ENCODE measurements around the gene GATM.
A peak's percentile ranks its signal among the peaks of the same experiment; 100 is the strongest.

GATM gene

GRCh38 chr15:45385590-45385989, 7.2 kb upstream of the GATM start:
- peaks cover 14% of the 10 kb centered on the region for H3K4me1 ChIP-seq (ENCODE audit: insufficient read depth, poor library complexity, severe bottlenecking)
- no peak for TF ChIP-seq CTCF (IDR thresholded peaks at IDR 0.05; ENCODE audit: poor library complexity, severe bottlenecking)
- H3K36me3 ChIP-seq (ENCODE audit: low read depth) = no peaks in the 10 kb centered on the region
- H3K27me3 ChIP-seq (ENCODE audit: insufficient read depth, poor library complexity, severe bottlenecking) = peaks cover 4% of the 10 kb centered on the region
- DNase-seq (ENCODE audit: low spot score) (no peak), ATAC-seq (ENCODE audit: low read depth) (no peak)
- H3K9me3 ChIP-seq (ENCODE audit: severe bottlenecking) = no peaks in the 10 kb centered on the region
- H3K27ac ChIP-seq (ENCODE audit: poor library complexity, severe bottlenecking) = no peak overlapping the region
- H3K4me3 ChIP-seq (ENCODE audit: severe bottlenecking) = no peak overlapping the region

GRCh38 chr15:45384700-45385099, 6.4 kb upstream of the GATM start:
- Histone ChIP-seq H3K4me1 (ENCODE audit: insufficient read depth, poor library complexity, severe bottlenecking) (peaks cover 14% of the 10 kb centered on the region), H3K9me3 (ENCODE audit: severe bottlenecking) (no peaks in the 10 kb centered on the region), H3K27ac (ENCODE audit: poor library complexity, severe bottlenecking) (no peak overlapping the region), H3K27me3 (ENCODE audit: insufficient read depth, poor library complexity, severe bottlenecking) (peaks cover 4% of the 10 kb centered on the region), H3K36me3 (ENCODE audit: low read depth) (no peaks in the 10 kb centered on the region), H3K4me3 (ENCODE audit: severe bottlenecking) (no peak overlapping the region)
- TF ChIP-seq CTCF (IDR thresholded peaks at IDR 0.05; ENCODE audit: poor library complexity, severe bottlenecking) = no peak
- no peak for ATAC-seq (ENCODE audit: low read depth)
- DNase-seq (ENCODE audit: low spot score) = no peak

GRCh38 chr15:45378913-45379262, 544 bp upstream of the GATM start:
- Histone ChIP-seq H3K9me3 (ENCODE audit: severe bottlenecking) (no peaks in the 10 kb centered on the region), H3K27me3 (ENCODE audit: insufficient read depth, poor library complexity, severe bottlenecking) (peaks cover 37% of the 10 kb centered on the region), H3K4me3 (ENCODE audit: severe bottlenecking) (peak overlapping the region; percentile 42), H3K36me3 (ENCODE audit: low read depth) (no peaks in the 10 kb centered on the region), H3K4me1 (ENCODE audit: insufficient read depth, poor library complexity, severe bottlenecking) (no peaks in the 10 kb centered on the region), H3K27ac (ENCODE audit: poor library complexity, severe bottlenecking) (no peak overlapping the region)
- ATAC-seq (ENCODE audit: low read depth) (no peak), DNase-seq (ENCODE audit: low spot score) (no peak)
- TF ChIP-seq CTCF (IDR thresholded peaks at IDR 0.05; ENCODE audit: poor library complexity, severe bottlenecking) = no peak

- peak; percentile 69 for DNase-seq (ENCODE audit: low spot score)
- Histone ChIP-seq H3K4me1 (ENCODE audit: insufficient read depth, poor library complexity, severe bottlenecking) (no peaks in the 10 kb centered on the region), H3K4me3 (ENCODE audit: severe bottlenecking) (peak overlapping the region; percentile 42), H3K27ac (ENCODE audit: poor library complexity, severe bottlenecking) (no peak overlapping the region), H3K9me3 (ENCODE audit: severe bottlenecking) (no peaks in the 10 kb centered on the region), H3K27me3 (ENCODE audit: insufficient read depth, poor library complexity, severe bottlenecking) (peaks cover 37% of the 10 kb centered on the region), H3K36me3 (ENCODE audit: low read depth) (no peaks in the 10 kb centered on the region)
- ATAC-seq (ENCODE audit: low read depth) = peak; percentile 33; the same call in 1 of the 3 replicates
- TF ChIP-seq CTCF (IDR thresholded peaks at IDR 0.05; ENCODE audit: poor library complexity, severe bottlenecking) = no peak
These were observed 665 bp downstream of the GATM start for GRCh38 chr15:45377609-45378148.

GRCh38 chr15:45376967-45377608, 1.3 kb downstream of the GATM start:
- H3K27me3 ChIP-seq (ENCODE audit: insufficient read depth, poor library complexity, severe bottlenecking) = peaks cover 37% of the 10 kb centered on the region
- H3K9me3 ChIP-seq (ENCODE audit: severe bottlenecking) = no peaks in the 10 kb centered on the region
- H3K4me1 ChIP-seq (ENCODE audit: insufficient read depth, poor library complexity, severe bottlenecking) = no peaks in the 10 kb centered on the region
- no peaks in the 10 kb centered on the region for H3K36me3 ChIP-seq (ENCODE audit: low read depth)
- no peak for ATAC-seq (ENCODE audit: low read depth)
- H3K27ac ChIP-seq (ENCODE audit: poor library complexity, severe bottlenecking) = no peak overlapping the region
- DNase-seq (ENCODE audit: low spot score) = no peak
- no peak for TF ChIP-seq CTCF (IDR thresholded peaks at IDR 0.05; ENCODE audit: poor library complexity, severe bottlenecking)
- peak overlapping the region; percentile 42 for H3K4me3 ChIP-seq (ENCODE audit: severe bottlenecking)
